GM19452 (cell line): Measurements from ENCODE around the gene GPR108.
"Not testable (repeated sequence)": the region's sequence is repeated elsewhere in the genome, so short reads cannot be mapped to it uniquely, and the experiment has no call there.

ENCODE experiments used
- ATAC-seq: cut with Tn5 transposase; IDR thresholded peaks from one replicate; pipeline ENCODE4 v1.9.1; 2021; ENCODE audit not compliant: unreplicated experiment

GPR108 gene

GRCh38 chr19:6761053-6761676, 23.8 kb upstream of the GPR108 start:
- ATAC-seq: no peak

GRCh38 chr19:6760606-6761005, 23.2 kb upstream of the GPR108 start:
- no peak for ATAC-seq

- ATAC-seq: no peak
These were observed 17.5 kb upstream of the GPR108 start for GRCh38 chr19:6754653-6755463.

- ATAC-seq: no peak
These were observed 16.8 kb upstream of the GPR108 start for GRCh38 chr19:6754136-6754535.

GRCh38 chr19:6753178-6754031, 16.0 kb upstream of the GPR108 start:
- peak; percentile 72 for ATAC-seq

GRCh38 chr19:6752256-6753177, 15.1 kb upstream of the GPR108 start:
- ATAC-seq: no peak

- no peak for ATAC-seq
These were observed 13.8 kb upstream of the GPR108 start for GRCh38 chr19:6751189-6751588.

GRCh38 chr19:6750062-6750461, 12.7 kb upstream of the GPR108 start:
- no peak for ATAC-seq

GRCh38 chr19:6748543-6748942, 11.2 kb upstream of the GPR108 start:
- ATAC-seq: not testable (repeated sequence)

GRCh38 chr19:6745965-6746364, 8.6 kb upstream of the GPR108 start:
- no peak for ATAC-seq

- ATAC-seq: no peak
These were observed 7.3 kb upstream of the GPR108 start for GRCh38 chr19:6744381-6745301.

- ATAC-seq: no peak
These were observed 6.5 kb upstream of the GPR108 start for GRCh38 chr19:6743714-6744380.

GRCh38 chr19:6743066-6743465, 5.7 kb upstream of the GPR108 start:
- ATAC-seq: no peak

GRCh38 chr19:6740589-6741343, 3.4 kb upstream of the GPR108 start:
- no peak for ATAC-seq

GRCh38 chr19:6739883-6740588, 2.7 kb upstream of the GPR108 start:
- ATAC-seq: no peak

- no peak for ATAC-seq
These were observed 2.1 kb upstream of the GPR108 start, which contains the start of gene TRIP10 for GRCh38 chr19:6739390-6739882. Gene TRIP10 (plus strand): TSS chr19:6739680. CDS start chr19:6739762, 82 bp downstream.

- no peak for ATAC-seq
These were observed 1.5 kb upstream of the GPR108 start for GRCh38 chr19:6738787-6739389.
